Stimulated activated naive B cell treated with anti-CD40 and anti-IgM and Interleukin-4, amounts not matched to agents 10 μg/mL and 1 μg/mL and 100 μg/mL, for 72 hours (primary cell): ENCODE measurements around the gene PADI1.

Source experiments
- ATAC-seq, 2 donors: fragments of 150-1000 bp; cut with Tn5 transposase; replicated peaks; 2 replicates each; pipeline ENCODE4 v1.10.0; 2021; ENCODE audit warnings: moderate library complexity in 1 of 2
- DNase-seq: peaks from one replicate; pipeline ENCODE4 v3.0.0; 2021
- H3K27ac Mint-ChIP-seq: one replicate; pipeline ENCODE4 v1.8.0; 2022; ENCODE audit warnings: mild to moderate bottlenecking, mixed read lengths
- H3K27me3 Mint-ChIP-seq, 2 donors: one replicate each; pipeline ENCODE4 v1.8.0; 2022; ENCODE audit warnings: mixed read lengths in 2 of 2
- H3K36me3 Mint-ChIP-seq, 2 donors: one replicate each; pipeline ENCODE4 v1.8.0; 2022; ENCODE audit warnings: mixed read lengths in 2 of 2, mild to moderate bottlenecking in 1 of 2
- H3K4me1 Mint-ChIP-seq, 2 donors: one replicate each; pipeline ENCODE4 v1.8.0; 2022; ENCODE audit warnings: mixed read lengths in 2 of 2, mild to moderate bottlenecking in 1 of 2
- H3K4me3 Mint-ChIP-seq, 2 donors: one replicate each; pipeline ENCODE4 v1.8.0; 2022; ENCODE audit warnings: mild to moderate bottlenecking in 2 of 2, mixed read lengths in 2 of 2, moderate library complexity in 1 of 2
- H3K9me3 Mint-ChIP-seq, 2 donors: one replicate each; pipeline ENCODE4 v1.8.0; 2022; ENCODE audit warnings: mixed read lengths in 2 of 2, mild to moderate bottlenecking in 1 of 2

Gene PADI1

DNA sequence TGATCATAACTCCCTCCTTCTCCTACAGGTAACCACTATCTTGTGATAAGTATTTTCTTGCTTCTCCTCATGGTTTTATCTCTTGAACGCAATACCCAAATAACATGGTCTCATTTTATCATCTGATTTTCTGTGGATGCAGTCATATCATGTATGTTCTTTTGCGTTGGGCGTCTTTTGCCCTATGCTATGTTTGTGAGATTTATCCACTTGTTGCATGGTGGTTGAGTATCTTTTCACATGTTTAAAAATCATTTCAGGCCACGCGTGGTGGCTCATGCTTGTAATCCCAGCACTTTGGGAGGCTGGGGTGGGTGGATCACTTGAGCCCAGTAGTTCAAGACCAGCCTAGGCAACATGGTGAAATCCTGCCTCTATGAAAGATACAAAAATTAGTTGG is 59.5 kb downstream of the PADI1 start:
- DNase-seq (no peak), ATAC-seq (no peak)
- Mint-ChIP-seq H3K27me3 (peaks cover 5 to 8% of the 10 kb centered on the region in 2 donors), H3K4me1 (no peaks in the 10 kb centered on the region), H3K9me3 (peaks cover 0 to 4% of the 10 kb centered on the region in 2 donors), H3K36me3 (no peaks in the 10 kb centered on the region), H3K27ac (no peak overlapping the region), H3K4me3 (no peak overlapping the region)

DNA sequence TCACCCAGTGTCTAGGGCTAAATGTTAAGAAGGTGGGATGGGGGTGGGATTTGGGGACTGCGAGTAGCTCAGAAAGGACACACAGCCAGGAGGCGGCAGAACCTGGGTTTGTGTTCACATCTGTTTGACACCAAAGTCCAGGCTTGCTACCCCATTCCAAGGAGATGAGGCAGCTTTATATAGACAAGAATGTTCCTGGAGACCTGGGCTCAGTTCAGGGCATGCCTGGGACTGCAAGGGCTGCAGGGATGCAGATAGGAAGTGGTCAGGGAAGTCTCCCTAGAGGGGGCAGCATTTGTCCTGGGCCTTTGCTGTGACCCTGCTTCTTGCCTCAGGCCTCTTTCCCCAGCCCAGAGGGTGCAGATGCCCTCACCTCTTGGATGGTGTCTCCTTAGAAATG is 60.2 kb downstream of the PADI1 start:
- no peak for DNase-seq
- ATAC-seq = no peak
- H3K36me3 Mint-ChIP-seq = no peaks in the 10 kb centered on the region
- no peak overlapping the region for H3K27ac Mint-ChIP-seq
- peaks cover 3 to 6% of the 10 kb centered on the region in 2 donors for H3K27me3 Mint-ChIP-seq
- H3K4me1 Mint-ChIP-seq = no peaks in the 10 kb centered on the region
- H3K4me3 Mint-ChIP-seq = no peak overlapping the region
- peaks cover 0 to 4% of the 10 kb centered on the region in 2 donors for H3K9me3 Mint-ChIP-seq

DNA sequence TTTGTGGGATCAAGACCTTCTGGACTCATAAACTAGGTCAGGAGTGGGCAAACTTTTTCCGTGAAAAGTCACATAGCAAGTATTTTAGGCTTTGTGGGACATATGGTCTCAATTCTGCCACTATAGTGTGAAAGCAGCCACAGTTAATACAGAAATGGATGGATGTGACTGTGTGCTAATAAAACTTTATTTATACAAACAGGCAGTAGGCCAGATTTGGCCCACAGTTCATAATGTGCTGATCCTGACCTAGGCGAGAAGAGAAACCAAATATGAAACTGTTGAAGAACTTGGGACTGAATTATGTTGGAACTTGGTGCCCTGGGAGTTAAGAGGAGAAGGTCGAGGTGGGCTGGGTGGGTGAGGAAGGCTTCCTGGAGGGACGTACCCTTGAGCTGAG is 61.0 kb downstream of the PADI1 start:
- H3K4me1 Mint-ChIP-seq = no peaks in the 10 kb centered on the region
- no peak overlapping the region for H3K4me3 Mint-ChIP-seq
- DNase-seq = no peak
- no peak overlapping the region for H3K27ac Mint-ChIP-seq
- H3K27me3 Mint-ChIP-seq = peaks cover 0 to 6% of the 10 kb centered on the region in 2 donors
- peaks cover 0 to 4% of the 10 kb centered on the region in 2 donors for H3K9me3 Mint-ChIP-seq
- H3K36me3 Mint-ChIP-seq = no peaks in the 10 kb centered on the region
- no peak for ATAC-seq

DNA sequence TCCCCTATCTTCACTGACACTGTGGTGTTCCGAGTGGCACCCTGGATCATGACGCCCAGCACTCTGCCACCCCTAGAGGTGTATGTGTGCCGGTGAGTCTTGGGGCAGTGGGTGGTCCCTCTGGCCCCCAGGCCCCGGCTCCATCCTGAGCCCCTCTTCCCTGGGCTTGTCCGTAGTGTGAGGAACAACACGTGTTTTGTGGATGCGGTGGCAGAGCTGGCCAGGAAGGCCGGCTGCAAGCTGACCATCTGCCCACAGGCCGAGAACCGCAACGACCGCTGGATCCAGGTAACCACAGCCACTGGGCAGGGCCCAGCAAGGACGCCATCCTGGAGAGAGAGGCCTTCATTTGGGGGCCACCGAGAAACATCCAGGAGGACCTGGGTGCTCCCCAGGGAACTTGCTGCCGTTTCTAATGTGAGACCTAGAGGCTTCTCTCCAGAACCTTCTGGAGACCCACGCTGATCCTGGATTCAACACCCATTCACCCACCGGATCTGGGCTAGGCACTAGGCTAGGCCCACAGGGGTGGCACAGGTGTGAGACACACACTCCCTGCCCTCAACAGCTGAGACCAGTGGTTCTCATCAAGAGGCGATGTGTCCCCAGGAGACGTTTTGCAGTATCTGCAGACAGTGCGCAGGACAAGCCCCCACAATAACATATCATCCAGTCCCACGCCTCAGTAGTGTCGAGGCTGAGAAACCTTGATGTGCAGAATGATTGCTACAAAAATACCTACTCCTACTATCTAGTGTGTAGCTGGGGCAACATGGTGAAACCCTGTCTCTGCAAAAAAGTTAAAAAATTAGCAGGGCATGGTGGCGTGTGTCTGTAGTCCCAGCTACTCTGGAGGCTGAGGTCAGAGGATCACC is 66.2 kb downstream of the PADI1 start:
- no peak for ATAC-seq
- no peak for DNase-seq
- H3K4me3 Mint-ChIP-seq = no peak overlapping the region
- H3K27ac Mint-ChIP-seq = no peak overlapping the region
- H3K27me3 Mint-ChIP-seq = peaks cover 5 to 14% of the 10 kb centered on the region in 2 donors
- H3K9me3 Mint-ChIP-seq = no peaks in the 10 kb centered on the region
- H3K36me3 Mint-ChIP-seq = no peaks in the 10 kb centered on the region
- H3K4me1 Mint-ChIP-seq = no peaks in the 10 kb centered on the region

DNA sequence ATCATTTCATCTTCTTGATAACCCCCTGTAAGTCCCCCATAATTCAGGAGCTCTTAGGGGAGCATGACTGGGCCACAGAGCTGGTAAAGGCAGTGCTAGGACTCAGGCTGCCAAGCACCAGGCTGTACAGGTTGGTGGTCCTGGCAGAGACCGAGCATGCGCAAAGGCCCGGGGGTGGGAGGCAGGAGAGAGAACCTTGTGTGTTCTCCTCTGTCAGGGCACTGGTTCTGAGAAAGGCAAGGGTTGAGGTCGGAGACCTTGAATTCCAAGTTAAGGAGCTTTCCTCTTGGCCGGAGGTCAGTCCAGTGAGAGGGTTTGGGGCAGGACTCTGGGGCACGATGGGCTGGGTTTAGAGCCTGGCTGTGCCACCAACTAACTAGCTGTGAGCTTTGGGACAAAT is 67.1 kb downstream of the PADI1 start:
- no peaks in the 10 kb centered on the region for H3K9me3 Mint-ChIP-seq
- H3K27ac Mint-ChIP-seq = no peak overlapping the region
- DNase-seq (no peak), ATAC-seq (no peak)
- H3K4me3 Mint-ChIP-seq = no peak overlapping the region
- no peaks in the 10 kb centered on the region for H3K36me3 Mint-ChIP-seq
- peaks cover 5 to 14% of the 10 kb centered on the region in 2 donors for H3K27me3 Mint-ChIP-seq
- no peaks in the 10 kb centered on the region for H3K4me1 Mint-ChIP-seq

DNA sequence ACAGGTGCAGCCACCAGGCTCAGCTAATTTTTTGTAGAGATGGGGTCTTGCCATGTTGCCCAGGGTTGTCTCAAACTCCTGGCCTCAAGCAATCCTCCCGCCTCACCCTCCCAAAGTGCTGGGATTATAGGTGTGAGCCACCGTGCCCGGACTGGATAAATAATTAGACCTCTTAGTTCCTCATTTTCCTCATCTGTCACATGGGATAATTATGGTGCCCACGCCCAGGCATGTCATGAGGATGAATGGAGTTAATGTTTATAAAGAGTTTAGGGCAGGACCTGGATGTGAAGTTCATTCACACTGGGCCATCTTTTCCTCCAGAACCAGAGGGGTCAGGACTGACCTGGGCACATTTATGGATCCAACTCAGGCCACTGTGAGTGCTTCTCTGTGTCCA is 67.7 kb downstream of the PADI1 start:
- H3K36me3 Mint-ChIP-seq = no peaks in the 10 kb centered on the region
- peaks cover 8 to 14% of the 10 kb centered on the region in 2 donors for H3K27me3 Mint-ChIP-seq
- no peak overlapping the region for H3K4me3 Mint-ChIP-seq
- H3K4me1 Mint-ChIP-seq = no peaks in the 10 kb centered on the region
- ATAC-seq = no peak
- no peak overlapping the region for H3K27ac Mint-ChIP-seq
- no peaks in the 10 kb centered on the region for H3K9me3 Mint-ChIP-seq
- DNase-seq = no peak

DNA sequence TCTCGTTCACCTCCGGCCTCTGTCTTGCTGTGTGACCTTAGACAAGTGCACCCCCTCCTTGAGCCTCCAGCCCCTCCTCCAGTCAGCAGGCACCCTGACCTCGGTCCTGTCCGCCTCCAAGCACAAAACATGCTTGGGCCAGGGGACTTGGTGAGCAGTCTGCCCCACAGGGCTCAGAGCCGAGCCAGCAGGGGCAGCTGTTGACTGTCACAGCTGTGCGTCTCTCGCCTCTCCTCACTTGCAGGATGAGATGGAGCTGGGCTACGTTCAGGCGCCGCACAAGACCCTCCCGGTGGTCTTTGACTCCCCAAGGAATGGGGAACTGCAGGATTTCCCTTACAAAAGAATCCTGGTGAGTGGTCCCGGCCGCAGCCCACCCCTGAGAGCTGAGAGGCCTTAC is 68.2 kb downstream of the PADI1 start:
- Mint-ChIP-seq H3K27ac (no peak overlapping the region), H3K9me3 (no peaks in the 10 kb centered on the region), H3K27me3 (peaks cover 10 to 14% of the 10 kb centered on the region in 2 donors), H3K4me3 (no peak overlapping the region), H3K36me3 (no peaks in the 10 kb centered on the region), H3K4me1 (no peaks in the 10 kb centered on the region)
- DNase-seq (no peak), ATAC-seq (no peak)

DNA sequence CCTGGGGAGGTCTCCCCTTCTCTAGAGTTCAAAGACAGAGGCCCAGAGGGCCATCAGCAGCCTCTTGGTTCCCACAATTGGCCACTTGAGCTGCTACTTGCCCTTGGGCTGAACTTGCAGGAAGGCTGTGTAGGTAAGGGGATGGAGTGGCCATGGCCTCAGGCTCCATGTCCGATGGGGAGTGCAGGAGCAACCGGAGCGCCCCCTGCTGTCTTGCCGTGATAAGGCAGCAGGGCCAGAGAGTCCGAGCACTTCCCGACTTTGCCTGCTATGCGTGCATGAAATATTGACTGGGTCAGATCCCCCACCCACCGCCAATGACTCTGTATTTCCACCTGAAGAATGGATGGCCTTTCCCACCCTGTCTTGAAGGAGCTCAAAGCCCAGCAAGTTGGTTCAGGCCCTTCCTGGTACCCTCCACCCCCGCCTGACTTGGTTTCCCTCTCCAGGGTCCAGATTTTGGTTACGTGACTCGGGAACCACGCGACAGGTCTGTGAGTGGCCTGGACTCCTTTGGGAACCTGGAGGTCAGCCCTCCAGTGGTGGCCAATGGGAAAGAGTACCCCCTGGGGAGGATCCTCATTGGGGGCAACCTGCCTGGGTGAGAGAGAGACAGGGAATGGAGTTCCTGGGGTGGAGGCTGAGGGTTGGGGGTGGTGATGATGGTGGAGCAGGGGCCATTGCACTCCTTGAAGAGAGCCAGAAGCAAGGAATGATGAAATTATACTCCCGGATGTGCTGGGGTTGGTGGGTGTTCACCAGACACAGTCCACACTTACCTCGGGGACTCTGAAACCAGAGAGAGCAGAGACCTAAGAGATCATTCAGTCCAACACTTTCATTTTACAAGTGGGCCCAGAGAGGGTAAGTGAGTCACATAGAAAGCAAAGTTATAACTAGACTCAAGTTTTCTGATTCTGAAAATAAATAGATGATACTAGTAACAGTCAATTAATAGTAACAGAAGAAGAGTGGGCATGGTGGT is 69.5 kb downstream of the PADI1 start:
- peaks cover 10 to 18% of the 10 kb centered on the region in 2 donors for H3K27me3 Mint-ChIP-seq
- ATAC-seq = peak in 1 of 2 donors; percentile 69
- H3K9me3 Mint-ChIP-seq = no peaks in the 10 kb centered on the region
- no peaks in the 10 kb centered on the region for H3K36me3 Mint-ChIP-seq
- no peak overlapping the region for H3K4me3 Mint-ChIP-seq
- H3K27ac Mint-ChIP-seq = no peak overlapping the region
- H3K4me1 Mint-ChIP-seq = no peaks in the 10 kb centered on the region
- DNase-seq = peak; percentile 20

DNA sequence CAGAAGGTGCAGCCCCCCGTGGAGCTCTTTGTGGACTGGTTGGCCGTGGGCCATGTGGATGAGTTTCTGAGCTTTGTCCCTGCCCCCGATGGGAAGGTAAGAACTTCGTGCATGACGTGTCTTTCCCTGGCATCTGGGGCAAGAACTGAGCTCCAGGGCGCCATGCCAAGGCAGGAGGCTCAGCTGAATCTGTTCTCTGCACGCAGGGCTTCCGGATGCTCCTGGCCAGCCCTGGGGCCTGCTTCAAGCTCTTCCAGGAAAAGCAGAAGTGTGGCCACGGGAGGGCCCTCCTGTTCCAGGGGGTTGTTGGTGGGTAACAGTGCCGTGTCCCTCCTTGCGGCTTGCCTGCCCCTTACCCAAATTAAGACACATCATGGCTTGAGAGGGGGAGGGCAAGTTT is 71.6 kb downstream of the PADI1 start:
- DNase-seq (no peak), ATAC-seq (no peak)
- Mint-ChIP-seq H3K27me3 (peaks cover 18 to 19% of the 10 kb centered on the region in 2 donors), H3K9me3 (no peaks in the 10 kb centered on the region), H3K4me1 (peaks cover 0 to under 1% of the 10 kb centered on the region in 2 donors), H3K36me3 (no peaks in the 10 kb centered on the region), H3K27ac (no peak overlapping the region), H3K4me3 (no peak overlapping the region)

DNA sequence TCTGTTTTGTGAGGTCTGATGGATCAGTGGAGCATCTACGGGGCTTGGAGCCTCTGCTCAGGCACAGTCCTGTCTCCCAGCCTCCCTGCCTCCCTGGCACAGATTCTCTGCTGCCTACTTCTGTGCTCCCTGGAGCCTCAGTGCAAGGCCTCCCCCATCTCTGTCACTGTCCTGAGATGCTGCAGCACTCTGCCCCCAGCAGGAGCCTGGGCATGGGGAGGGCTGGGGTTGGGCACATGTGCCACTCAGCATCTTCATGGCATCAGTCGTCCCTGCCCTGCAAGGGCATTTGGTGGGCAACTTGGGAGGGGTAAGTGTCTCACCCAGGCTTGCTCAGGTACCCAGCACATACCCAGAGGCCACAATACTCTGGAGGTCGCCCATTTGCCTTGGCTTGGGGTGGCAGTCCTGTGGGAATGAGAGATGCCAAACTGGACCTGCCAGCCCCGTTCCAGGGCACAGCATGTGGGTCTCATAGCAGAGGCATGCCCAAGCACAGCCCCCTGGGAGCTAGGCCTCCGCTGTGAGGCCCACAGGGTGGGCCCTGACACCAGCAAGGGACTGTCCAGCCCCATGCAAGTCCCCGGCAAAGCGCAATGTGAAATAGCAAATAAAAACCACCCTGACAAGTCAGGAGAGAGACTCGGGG is 72.7 kb downstream of the PADI1 start:
- no peak for ATAC-seq
- no peaks in the 10 kb centered on the region for H3K36me3 Mint-ChIP-seq
- no peak for DNase-seq
- H3K27me3 Mint-ChIP-seq = peaks cover 25 to 26% of the 10 kb centered on the region in 2 donors
- H3K27ac Mint-ChIP-seq = no peak overlapping the region
- peaks cover 6 to 7% of the 10 kb centered on the region in 2 donors for H3K4me1 Mint-ChIP-seq
- H3K9me3 Mint-ChIP-seq = no peaks in the 10 kb centered on the region
- no peak overlapping the region for H3K4me3 Mint-ChIP-seq

DNA sequence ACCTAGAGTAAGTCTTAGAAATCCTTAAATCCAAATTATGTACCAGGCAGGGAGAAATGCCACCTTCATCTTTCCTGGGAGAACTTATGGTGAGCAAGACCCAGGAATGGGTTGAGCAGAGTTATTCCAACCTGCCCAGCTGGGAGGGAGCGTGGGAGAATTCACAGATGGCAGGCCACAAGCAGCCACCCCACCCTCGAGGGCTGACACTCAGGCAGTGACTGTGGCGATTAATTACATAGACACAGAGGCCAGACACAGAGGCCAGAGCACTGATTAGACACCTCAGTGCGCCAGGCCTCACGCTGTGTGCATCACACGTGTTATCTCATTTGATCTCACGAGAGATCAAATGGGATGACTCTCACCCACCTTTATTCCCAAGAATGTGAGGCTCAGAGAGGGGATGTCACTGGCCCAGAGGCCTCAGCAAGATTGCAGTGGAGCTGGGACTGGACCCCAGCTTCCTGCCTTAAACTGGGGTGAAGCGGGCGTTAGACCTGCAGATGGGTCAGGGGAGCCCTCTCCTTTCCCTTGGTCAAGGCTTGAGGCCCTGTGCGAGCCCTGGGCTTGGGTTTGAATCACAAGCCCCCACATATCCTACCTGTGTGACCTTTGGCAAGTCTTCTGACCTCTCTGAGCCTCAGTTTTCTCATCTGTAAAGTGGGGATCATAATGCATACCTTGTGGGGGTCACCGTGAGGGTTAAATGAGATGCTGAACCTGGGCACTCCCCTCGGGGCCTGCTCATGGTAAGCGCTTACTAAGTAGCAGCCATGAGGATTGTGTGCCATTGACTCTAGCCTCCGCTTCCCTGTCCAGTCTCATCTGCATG is 74.3 kb downstream of the PADI1 start:
- Mint-ChIP-seq H3K4me3 (no peak overlapping the region), H3K27me3 (peaks cover 33 to 34% of the 10 kb centered on the region in 2 donors), H3K9me3 (no peaks in the 10 kb centered on the region), H3K36me3 (no peaks in the 10 kb centered on the region), H3K4me1 (peaks cover 6 to 7% of the 10 kb centered on the region in 2 donors), H3K27ac (no peak overlapping the region)
- DNase-seq (no peak), ATAC-seq (no peak)

DNA sequence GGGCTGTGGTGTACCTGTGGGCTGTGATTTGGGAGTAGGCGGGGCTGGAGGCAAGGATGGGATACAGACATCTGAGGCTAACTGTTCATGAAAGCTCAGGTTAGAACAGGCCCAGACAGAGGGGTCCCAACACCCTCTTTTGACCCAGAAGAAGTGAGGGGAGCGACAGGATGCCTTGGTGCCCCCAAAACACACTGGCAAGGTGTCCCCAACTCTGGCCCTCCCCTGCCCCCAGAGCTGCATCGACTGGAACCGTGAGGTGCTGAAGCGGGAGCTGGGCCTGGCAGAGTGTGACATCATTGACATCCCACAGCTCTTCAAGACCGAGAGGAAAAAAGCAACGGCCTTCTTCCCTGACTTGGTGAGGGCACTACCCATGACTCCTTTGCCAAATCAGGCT is 75.5 kb downstream of the PADI1 start:
- peaks cover 6 to 7% of the 10 kb centered on the region in 2 donors for H3K4me1 Mint-ChIP-seq
- ATAC-seq (no peak), DNase-seq (no peak)
- peaks cover 29 to 36% of the 10 kb centered on the region in 2 donors for H3K27me3 Mint-ChIP-seq
- H3K4me3 Mint-ChIP-seq = no peak overlapping the region
- no peak overlapping the region for H3K27ac Mint-ChIP-seq
- no peaks in the 10 kb centered on the region for H3K9me3 Mint-ChIP-seq
- H3K36me3 Mint-ChIP-seq = no peaks in the 10 kb centered on the region

DNA sequence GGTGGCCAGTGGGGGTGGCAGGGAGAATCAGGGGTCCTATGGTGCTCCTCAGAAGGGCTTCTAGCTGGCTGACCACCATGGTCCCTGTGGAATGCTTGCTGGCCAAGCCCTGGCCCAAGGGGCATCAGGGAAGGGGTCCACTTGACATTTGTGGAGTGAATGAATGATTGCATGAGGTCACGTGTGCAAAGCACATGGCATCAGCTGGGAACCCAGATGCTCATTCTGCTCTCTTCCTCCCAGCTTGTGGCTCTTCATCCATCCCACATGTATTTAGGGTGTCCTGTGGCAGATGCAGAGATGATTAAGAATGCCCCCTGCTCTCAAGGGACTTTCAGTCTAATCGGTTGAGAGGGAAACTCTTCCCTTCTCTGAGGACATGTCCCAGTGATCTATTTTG is 76.0 kb downstream of the PADI1 start:
- Mint-ChIP-seq H3K27ac (no peak overlapping the region), H3K4me1 (peaks cover 6 to 7% of the 10 kb centered on the region in 2 donors)

More for the DNA sequence above, 76.0 kb downstream of the PADI1 start:
- Mint-ChIP-seq H3K36me3 (no peaks in the 10 kb centered on the region), H3K4me3 (no peak overlapping the region), H3K27me3 (peaks cover 26 to 32% of the 10 kb centered on the region in 2 donors), H3K9me3 (no peaks in the 10 kb centered on the region)
- ATAC-seq (no peak), DNase-seq (no peak)
